ENCODE results near the gene VTI1A.

Gene VTI1A

GRCh38 chr10:112678581-112678980 is 231.6 kb downstream of the VTI1A start:
- Histone ChIP-seq H3K9me3 (ENCODE audit: control insufficient read depth, low read length) (no peaks in the 10 kb centered on the region), H3K4me3 (ENCODE audit: insufficient read depth, low read depth, low read length, poor library complexity, severe bottlenecking) (no peak overlapping the region), H3K36me3 (ENCODE audit: control insufficient read depth, insufficient read depth, low read length) (peaks cover 6% of the 10 kb centered on the region), H3K27me3 (replicated peaks; ENCODE audit: control insufficient read depth, insufficient read depth, low read length, poor library complexity, severe bottlenecking) (no peaks in the 10 kb centered on the region), H3K27ac (ENCODE audit: insufficient read depth, low read length, poor library complexity, severe bottlenecking) (no peak overlapping the region), H3K4me1 (ENCODE audit: control insufficient read depth, insufficient read depth, low read length, poor library complexity, severe bottlenecking) (no peaks in the 10 kb centered on the region)
- no peak for DNase-seq

- H3K9me3 ChIP-seq (ENCODE audit: control insufficient read depth, low read length) = no peaks in the 10 kb centered on the region
- H3K36me3 ChIP-seq (ENCODE audit: control insufficient read depth, insufficient read depth, low read length) = peaks cover 6% of the 10 kb centered on the region
- no peak for DNase-seq
- H3K4me1 ChIP-seq (ENCODE audit: control insufficient read depth, insufficient read depth, low read length, poor library complexity, severe bottlenecking) = no peaks in the 10 kb centered on the region
- no peaks in the 10 kb centered on the region for H3K27me3 ChIP-seq (replicated peaks; ENCODE audit: control insufficient read depth, insufficient read depth, low read length, poor library complexity, severe bottlenecking)
- H3K27ac ChIP-seq (ENCODE audit: insufficient read depth, low read length, poor library complexity, severe bottlenecking) = no peak overlapping the region
- no peak overlapping the region for H3K4me3 ChIP-seq (ENCODE audit: insufficient read depth, low read depth, low read length, poor library complexity, severe bottlenecking)
These were observed 232.0 kb downstream of the VTI1A start for GRCh38 chr10:112678987-112679386.

- Histone ChIP-seq H3K4me3 (ENCODE audit: insufficient read depth, low read depth, low read length, poor library complexity, severe bottlenecking) (no peak overlapping the region), H3K4me1 (ENCODE audit: control insufficient read depth, insufficient read depth, low read length, poor library complexity, severe bottlenecking) (no peaks in the 10 kb centered on the region), H3K27me3 (replicated peaks; ENCODE audit: control insufficient read depth, insufficient read depth, low read length, poor library complexity, severe bottlenecking) (no peaks in the 10 kb centered on the region), H3K36me3 (ENCODE audit: control insufficient read depth, insufficient read depth, low read length) (peaks cover 6% of the 10 kb centered on the region), H3K27ac (ENCODE audit: insufficient read depth, low read length, poor library complexity, severe bottlenecking) (no peak overlapping the region), H3K9me3 (ENCODE audit: control insufficient read depth, low read length) (no peaks in the 10 kb centered on the region)
- no peak for DNase-seq
These were observed 232.4 kb downstream of the VTI1A start for GRCh38 chr10:112679392-112679791.

- peaks cover 6% of the 10 kb centered on the region for H3K36me3 ChIP-seq (ENCODE audit: control insufficient read depth, insufficient read depth, low read length)
- H3K9me3 ChIP-seq (ENCODE audit: control insufficient read depth, low read length) = no peaks in the 10 kb centered on the region
- no peaks in the 10 kb centered on the region for H3K4me1 ChIP-seq (ENCODE audit: control insufficient read depth, insufficient read depth, low read length, poor library complexity, severe bottlenecking)
- no peaks in the 10 kb centered on the region for H3K27me3 ChIP-seq (replicated peaks; ENCODE audit: control insufficient read depth, insufficient read depth, low read length, poor library complexity, severe bottlenecking)
- no peak overlapping the region for H3K4me3 ChIP-seq (ENCODE audit: insufficient read depth, low read depth, low read length, poor library complexity, severe bottlenecking)
- no peak for DNase-seq
- no peak overlapping the region for H3K27ac ChIP-seq (ENCODE audit: insufficient read depth, low read length, poor library complexity, severe bottlenecking)
These were observed 233.6 kb downstream of the VTI1A start for GRCh38 chr10:112680586-112680985.

GRCh38 chr10:112687647-112688046 is 240.6 kb downstream of the VTI1A start:
- Histone ChIP-seq H3K4me3 (ENCODE audit: insufficient read depth, low read depth, low read length, poor library complexity, severe bottlenecking) (no peak overlapping the region), H3K27me3 (replicated peaks; ENCODE audit: control insufficient read depth, insufficient read depth, low read length, poor library complexity, severe bottlenecking) (no peaks in the 10 kb centered on the region), H3K9me3 (ENCODE audit: control insufficient read depth, low read length) (no peaks in the 10 kb centered on the region), H3K27ac (ENCODE audit: insufficient read depth, low read length, poor library complexity, severe bottlenecking) (no peak overlapping the region), H3K36me3 (ENCODE audit: control insufficient read depth, insufficient read depth, low read length) (peaks cover 3% of the 10 kb centered on the region), H3K4me1 (ENCODE audit: control insufficient read depth, insufficient read depth, low read length, poor library complexity, severe bottlenecking) (no peaks in the 10 kb centered on the region)
- no peak for DNase-seq

GRCh38 chr10:112689327-112690072 is 242.5 kb downstream of the VTI1A start:
- no peaks in the 10 kb centered on the region for H3K27me3 ChIP-seq (replicated peaks; ENCODE audit: control insufficient read depth, insufficient read depth, low read length, poor library complexity, severe bottlenecking)
- no peak for DNase-seq
- H3K4me3 ChIP-seq (ENCODE audit: insufficient read depth, low read depth, low read length, poor library complexity, severe bottlenecking) = no peak overlapping the region

GRCh38 chr10:112695539-112695938 is 248.5 kb downstream of the VTI1A start:
- H3K36me3 ChIP-seq (ENCODE audit: control insufficient read depth, insufficient read depth, low read length) = peaks cover 4% of the 10 kb centered on the region
- DNase-seq = no peak
- no peaks in the 10 kb centered on the region for H3K9me3 ChIP-seq (ENCODE audit: control insufficient read depth, low read length)
- H3K27me3 ChIP-seq (replicated peaks; ENCODE audit: control insufficient read depth, insufficient read depth, low read length, poor library complexity, severe bottlenecking) = no peaks in the 10 kb centered on the region
- no peak overlapping the region for H3K27ac ChIP-seq (ENCODE audit: insufficient read depth, low read length, poor library complexity, severe bottlenecking)
- H3K4me3 ChIP-seq (ENCODE audit: insufficient read depth, low read depth, low read length, poor library complexity, severe bottlenecking) = no peak overlapping the region
- no peaks in the 10 kb centered on the region for H3K4me1 ChIP-seq (ENCODE audit: control insufficient read depth, insufficient read depth, low read length, poor library complexity, severe bottlenecking)

More at GRCh38 chr10:112689327-112690072, 242.5 kb downstream of the VTI1A start:
- Histone ChIP-seq H3K9me3 (ENCODE audit: control insufficient read depth, low read length) (no peaks in the 10 kb centered on the region), H3K4me1 (ENCODE audit: control insufficient read depth, insufficient read depth, low read length, poor library complexity, severe bottlenecking) (no peaks in the 10 kb centered on the region), H3K27ac (ENCODE audit: insufficient read depth, low read length, poor library complexity, severe bottlenecking) (no peak overlapping the region), H3K36me3 (ENCODE audit: control insufficient read depth, insufficient read depth, low read length) (peaks cover 4% of the 10 kb centered on the region)

GRCh38 chr10:112696592-112696991 is 249.6 kb downstream of the VTI1A start:
- Histone ChIP-seq H3K9me3 (ENCODE audit: control insufficient read depth, low read length) (no peaks in the 10 kb centered on the region), H3K27me3 (replicated peaks; ENCODE audit: control insufficient read depth, insufficient read depth, low read length, poor library complexity, severe bottlenecking) (no peaks in the 10 kb centered on the region), H3K36me3 (ENCODE audit: control insufficient read depth, insufficient read depth, low read length) (peaks cover 4% of the 10 kb centered on the region), H3K4me1 (ENCODE audit: control insufficient read depth, insufficient read depth, low read length, poor library complexity, severe bottlenecking) (no peaks in the 10 kb centered on the region), H3K4me3 (ENCODE audit: insufficient read depth, low read depth, low read length, poor library complexity, severe bottlenecking) (no peak overlapping the region), H3K27ac (ENCODE audit: insufficient read depth, low read length, poor library complexity, severe bottlenecking) (no peak overlapping the region)
- DNase-seq = no peak

GRCh38 chr10:112698133-112698817 is 251.3 kb downstream of the VTI1A start:
- no peaks in the 10 kb centered on the region for H3K9me3 ChIP-seq (ENCODE audit: control insufficient read depth, low read length)
- H3K27me3 ChIP-seq (replicated peaks; ENCODE audit: control insufficient read depth, insufficient read depth, low read length, poor library complexity, severe bottlenecking) = no peaks in the 10 kb centered on the region
- H3K27ac ChIP-seq (ENCODE audit: insufficient read depth, low read length, poor library complexity, severe bottlenecking) = no peak overlapping the region
- H3K4me3 ChIP-seq (ENCODE audit: insufficient read depth, low read depth, low read length, poor library complexity, severe bottlenecking) = no peak overlapping the region
- no peaks in the 10 kb centered on the region for H3K4me1 ChIP-seq (ENCODE audit: control insufficient read depth, insufficient read depth, low read length, poor library complexity, severe bottlenecking)
- DNase-seq = no peak
- H3K36me3 ChIP-seq (ENCODE audit: control insufficient read depth, insufficient read depth, low read length) = no peaks in the 10 kb centered on the region

- H3K4me1 ChIP-seq (ENCODE audit: control insufficient read depth, insufficient read depth, low read length, poor library complexity, severe bottlenecking) = no peaks in the 10 kb centered on the region
- H3K36me3 ChIP-seq (ENCODE audit: control insufficient read depth, insufficient read depth, low read length) = no peaks in the 10 kb centered on the region
- DNase-seq = no peak
- H3K4me3 ChIP-seq (ENCODE audit: insufficient read depth, low read depth, low read length, poor library complexity, severe bottlenecking) = no peak overlapping the region
- H3K9me3 ChIP-seq (ENCODE audit: control insufficient read depth, low read length) = no peaks in the 10 kb centered on the region
- no peak overlapping the region for H3K27ac ChIP-seq (ENCODE audit: insufficient read depth, low read length, poor library complexity, severe bottlenecking)
- H3K27me3 ChIP-seq (replicated peaks; ENCODE audit: control insufficient read depth, insufficient read depth, low read length, poor library complexity, severe bottlenecking) = no peaks in the 10 kb centered on the region
These were observed 251.8 kb downstream of the VTI1A start for GRCh38 chr10:112698818-112699164.

Measured in effector memory CD4-positive, alpha-beta T cell (primary cell).